Amygdala (tissue), 56 donors: Measurements from ENCODE around the gene ABCC4.
A peak's percentile ranks its signal among the peaks of the same experiment; 100 is the strongest.

ENCODE experiments used
- DNase-seq, 56 donors: peaks; one replicate each; lab custom pipeline; 2025; lab: John Stamatoyannopoulos, UW

Gene ABCC4

DNA sequence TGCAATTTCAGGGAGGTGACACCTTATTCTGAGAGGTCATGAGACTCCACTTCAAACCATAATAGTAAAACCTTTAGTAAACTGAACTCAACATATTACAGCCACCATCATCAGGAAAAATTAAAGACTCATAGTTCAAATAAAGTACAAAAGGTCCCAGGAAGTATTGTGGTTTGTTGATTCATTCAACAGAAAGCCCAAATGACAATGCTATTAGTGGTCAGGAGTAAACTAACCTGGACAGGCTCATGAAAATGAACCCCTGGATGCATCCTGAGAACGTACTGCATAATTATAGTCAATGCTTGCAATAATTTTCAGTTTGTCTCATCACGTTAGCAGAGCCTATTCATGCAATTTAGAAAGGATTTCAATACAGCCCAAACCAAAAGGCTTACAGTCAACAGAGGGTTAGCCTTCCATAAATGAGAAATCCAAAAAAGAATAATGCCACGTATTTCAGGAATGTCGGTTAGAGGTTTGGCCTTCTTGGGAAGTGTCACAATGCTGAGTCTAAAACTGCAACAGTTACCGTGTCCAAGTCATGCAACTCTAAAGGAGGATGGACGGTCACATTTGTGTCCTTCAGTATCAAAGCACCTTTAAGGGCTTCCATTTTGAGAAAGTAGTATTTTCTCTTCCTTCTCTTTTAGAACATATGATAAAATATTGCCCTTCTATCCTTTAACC is 280.8 kb downstream of the ABCC4 start:
- no peak for DNase-seq

DNA sequence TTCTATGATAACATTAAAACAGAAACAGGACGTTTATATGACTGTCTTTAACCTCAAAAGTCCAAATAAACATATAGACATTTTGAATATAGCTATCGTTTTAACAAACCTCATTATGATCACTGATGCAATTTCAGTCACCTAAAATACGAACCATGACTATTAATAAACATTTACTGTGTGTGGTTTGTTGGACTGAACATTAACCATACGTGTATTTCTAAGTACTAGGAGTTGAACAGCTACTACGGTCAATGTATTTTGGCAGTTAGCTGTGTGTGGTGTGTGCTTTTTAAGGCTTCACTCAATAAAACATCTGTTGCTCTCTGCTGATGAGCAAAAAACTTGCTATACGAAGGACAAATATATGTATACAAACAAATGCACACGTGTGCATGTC is 281.4 kb downstream of the ABCC4 start:
- DNase-seq, result no peak

DNA sequence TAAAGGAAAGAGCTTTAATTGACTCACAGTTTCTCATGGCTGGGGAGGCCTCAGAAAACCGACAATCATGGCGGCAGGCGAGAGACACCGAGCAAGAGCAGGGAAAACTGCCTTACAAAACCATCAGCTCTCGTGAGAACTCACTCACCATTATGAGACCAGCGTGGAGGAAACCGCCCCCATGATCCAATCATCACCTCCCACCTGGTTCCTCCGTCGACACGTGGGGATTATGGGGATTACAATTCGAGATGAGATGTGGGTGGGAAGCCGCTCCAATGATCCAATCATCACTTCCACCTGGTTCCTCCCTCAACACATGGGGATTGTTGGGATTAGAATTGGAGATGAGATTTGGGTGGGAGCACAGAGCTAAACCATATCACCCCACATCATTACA is 293.9 kb downstream of the ABCC4 start:
- no peak for DNase-seq

DNA sequence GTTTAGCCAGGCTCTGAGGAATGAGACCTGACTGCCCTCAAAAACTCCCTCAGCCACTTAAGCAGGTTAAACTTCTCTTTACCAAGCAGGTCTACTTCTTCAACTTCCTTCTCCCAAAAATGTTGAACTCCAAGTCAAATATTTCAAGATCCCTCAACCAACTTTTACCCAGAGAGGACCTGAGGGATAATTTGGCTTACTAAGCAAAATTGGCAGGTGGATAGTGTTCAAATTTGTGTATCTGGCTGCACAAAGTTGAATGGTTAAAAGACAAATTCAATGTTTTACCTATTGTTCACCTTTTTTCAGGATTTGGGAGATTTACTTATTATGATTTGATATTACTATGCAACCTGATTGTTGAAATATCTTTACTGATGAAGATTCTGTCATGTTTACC is 296.0 kb downstream of the ABCC4 start:
- DNase-seq, result no peak

DNA sequence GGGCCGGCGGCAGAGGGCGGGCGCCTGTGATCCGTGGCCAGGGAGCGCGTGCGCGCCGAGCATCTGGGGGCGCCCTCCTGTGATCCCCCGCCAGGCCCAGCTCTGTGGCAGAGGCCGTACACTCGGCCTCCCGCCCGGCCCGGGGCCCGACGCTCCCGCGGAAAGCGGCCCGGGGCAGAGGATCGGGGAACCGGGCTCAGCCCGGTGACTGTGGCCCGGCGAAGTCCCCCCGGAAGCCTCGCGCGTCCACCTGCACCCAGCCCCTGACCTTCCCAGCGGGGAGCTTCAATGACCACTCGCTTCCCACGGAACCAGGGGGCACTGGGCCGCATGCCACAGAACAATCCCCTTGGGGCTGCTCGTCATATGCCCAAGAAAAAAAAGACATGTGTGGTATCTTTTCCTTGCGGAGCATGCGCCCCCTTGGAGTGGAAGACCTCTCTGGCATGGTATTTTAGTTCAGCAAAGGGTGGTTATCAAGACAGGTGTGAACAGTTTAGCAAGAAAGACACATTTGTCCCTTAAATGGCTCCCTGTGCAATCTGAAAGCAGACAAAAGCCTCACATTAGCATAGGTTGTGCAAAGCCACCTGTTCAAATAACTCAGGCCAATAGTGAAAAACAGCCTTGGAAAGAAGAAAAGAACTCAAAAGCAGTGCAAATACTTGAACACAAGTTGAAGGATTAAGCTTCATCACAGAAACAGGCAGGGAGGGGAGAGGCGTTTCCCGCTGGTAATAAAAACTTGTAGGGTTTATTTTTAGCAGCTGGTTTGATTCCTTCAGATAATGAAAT is 298.0 kb downstream of the ABCC4 start:
- DNase-seq, result peak in 2 of 56 donors; percentile 12 to 23

DNA sequence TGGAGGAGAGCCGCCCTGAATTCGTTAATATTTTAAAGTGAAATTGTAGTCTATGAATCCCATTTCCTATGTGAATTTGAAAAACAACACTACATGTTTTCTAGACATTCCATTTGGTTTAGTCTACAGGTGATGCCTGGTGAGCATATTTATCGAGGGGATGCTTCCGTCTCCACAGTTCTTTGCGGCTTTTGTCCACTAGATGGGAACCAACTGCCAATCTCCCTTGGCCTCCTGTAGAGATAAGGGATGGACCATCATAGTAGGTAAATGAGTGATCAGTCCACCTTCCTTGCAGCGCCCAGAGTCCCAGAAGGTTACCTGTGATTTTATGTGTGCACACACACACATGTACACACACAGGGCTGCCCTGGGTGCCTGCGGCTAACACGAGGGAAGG is 299.1 kb downstream of the ABCC4 start:
- DNase-seq, result no peak

DNA sequence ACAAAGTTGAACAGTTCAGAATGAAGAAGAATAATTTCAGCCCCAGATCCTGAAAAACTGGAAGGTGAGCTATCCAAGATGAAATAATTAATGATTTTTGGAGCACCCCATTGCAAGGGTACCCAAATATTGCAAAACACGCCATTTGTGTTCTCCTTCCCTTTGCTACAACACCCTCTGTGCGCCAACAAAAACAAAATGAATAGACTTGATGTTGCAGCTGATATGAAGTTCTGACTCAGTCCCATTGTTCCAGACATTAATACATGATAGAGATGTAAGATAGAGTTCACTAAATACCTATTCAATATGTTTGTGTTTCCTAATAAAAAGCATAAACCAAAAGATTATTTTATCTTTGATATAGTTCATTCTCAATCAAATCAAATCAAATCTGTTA is 301.4 kb downstream of the ABCC4 start:
- DNase-seq, result no peak

DNA sequence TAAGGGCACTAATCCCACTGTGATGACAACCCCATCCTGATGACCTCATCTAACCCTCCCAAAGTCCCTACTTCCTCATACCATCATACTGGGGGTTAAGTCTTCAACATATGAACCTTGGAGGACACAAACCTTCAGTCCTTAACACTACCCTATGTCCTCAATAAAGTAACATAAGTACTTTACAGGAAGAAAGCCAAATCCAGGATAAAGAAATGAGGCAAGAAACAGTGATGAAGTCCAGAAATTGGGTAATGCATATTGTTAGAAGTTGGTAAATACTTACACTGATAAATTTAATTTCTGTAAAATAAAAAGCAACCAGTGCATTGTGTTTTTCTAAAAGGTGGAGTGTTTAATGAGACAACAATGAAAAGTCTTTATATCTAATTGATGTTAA is 304.1 kb downstream of the ABCC4 start:
- DNase-seq, result no peak

DNA sequence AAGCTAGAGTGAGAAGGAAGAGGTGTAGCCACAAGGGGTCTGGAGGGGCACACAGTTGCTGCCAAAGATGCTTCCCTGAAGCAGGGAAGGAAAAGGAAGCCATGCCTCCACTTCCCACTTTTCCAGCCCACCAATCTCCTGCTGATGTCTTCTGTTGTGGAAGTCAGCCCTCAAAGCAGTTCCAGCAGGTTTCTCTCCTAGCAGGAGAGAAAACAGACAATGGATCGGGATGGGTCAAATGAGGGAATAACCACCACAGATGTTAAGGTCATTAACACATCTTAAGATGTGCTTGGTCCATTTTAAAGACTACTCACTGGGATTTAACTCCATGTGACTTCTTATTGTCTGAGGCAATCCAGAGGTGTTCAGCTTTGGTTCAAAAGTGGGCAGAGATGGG is 304.8 kb downstream of the ABCC4 start:
- no peak for DNase-seq

DNA sequence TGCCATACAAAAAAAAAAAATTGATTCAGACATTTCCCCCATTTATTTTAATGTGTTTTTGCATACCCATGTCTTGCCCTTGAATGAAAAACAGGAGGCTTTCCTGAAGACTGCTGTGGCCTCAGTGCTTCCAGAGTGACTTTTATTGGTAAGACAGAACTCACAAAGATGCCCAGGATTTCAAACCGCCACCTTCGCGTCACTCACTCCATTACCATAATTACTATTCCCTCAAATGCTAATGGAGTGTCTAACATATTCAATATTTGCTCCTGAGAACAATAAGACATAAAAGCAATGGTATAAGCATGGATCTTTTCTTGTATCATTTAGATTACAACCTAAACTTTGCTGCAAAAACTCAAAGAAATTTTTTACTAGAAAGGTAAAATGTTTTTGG is 306.7 kb downstream of the ABCC4 start:
- no peak for DNase-seq

DNA sequence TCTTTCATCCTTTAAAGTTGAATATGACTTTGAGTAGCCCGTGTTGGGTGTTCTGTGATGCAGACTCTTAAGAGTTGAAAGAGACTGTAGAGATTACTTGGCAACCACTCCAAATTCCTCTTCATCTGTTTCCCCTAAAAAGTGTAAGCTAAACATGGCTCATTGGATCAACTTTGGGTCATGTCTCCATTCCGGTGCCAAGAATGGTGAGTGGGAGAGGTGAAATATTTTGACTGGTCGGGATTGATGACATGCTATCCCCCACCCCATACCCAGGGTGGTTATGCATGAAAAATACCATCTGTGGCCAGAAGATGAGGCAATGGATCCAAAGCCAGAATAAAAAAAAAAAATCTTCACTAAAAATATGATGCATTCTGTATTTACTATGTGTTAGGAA is 307.6 kb downstream of the ABCC4 start:
- DNase-seq, result no peak

DNA sequence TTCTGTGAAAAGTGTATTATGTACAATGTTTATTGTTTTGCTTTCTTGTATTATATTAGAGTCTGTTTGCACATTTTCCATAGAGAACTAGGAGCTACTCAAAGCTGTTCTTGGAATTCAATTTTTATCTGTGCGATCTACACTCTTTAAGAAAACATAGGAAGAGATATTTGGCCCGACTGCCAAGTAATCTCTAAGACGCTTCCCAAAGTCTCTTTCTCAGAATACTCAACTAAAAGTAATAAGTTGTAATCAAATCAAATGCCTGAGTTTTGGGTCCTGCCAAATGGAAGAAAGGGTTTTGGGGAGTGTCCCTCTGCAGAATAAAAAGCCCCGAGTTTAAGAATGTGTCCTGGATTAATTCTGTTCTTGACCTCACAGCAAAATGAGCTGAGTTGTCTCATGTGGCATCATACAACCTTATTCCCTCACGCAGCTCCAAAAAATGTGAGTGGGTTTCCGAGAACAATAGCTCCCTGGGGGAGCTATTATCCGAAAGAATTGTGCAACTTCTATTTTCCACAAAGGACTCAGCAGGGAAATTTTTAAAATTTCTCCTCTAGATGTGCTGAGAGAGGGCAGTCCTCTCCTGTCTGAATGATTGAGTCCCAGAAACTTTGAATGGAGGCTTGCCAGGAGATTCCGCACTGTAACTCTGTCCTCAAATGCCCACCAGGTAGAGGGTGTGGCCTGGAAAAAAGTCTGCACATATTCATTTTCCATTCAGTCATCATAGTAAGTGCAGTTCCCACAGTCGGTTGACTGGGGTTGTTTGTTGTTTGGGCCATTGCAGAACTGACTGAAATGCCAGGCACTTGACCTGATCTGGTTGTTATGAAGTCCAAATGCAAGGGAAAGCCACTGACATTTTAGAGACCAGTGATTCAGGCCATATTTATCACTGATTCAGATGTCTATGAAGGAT is 309.0 kb downstream of the ABCC4 start:
- DNase-seq, result no peak

DNA sequence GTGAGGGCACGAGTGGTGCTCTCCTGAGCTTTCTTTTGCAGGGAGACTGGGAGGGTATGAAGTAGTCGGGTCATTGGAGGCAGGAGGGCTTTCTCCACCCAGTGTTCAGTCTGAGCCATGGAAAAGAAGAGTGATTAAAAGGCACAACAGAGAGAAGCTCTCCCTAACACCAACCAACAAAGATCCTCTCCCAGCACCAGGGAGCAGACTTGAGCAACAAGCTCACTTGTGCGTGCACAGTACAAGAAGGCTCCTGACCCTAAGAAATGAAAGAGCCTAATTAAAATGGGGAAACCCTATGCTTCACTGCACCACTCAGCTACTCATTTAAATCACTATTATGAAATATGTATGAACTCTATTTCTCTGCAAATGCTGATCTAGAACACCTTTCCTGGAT is 312.6 kb downstream of the ABCC4 start:
- no peak for DNase-seq

DNA sequence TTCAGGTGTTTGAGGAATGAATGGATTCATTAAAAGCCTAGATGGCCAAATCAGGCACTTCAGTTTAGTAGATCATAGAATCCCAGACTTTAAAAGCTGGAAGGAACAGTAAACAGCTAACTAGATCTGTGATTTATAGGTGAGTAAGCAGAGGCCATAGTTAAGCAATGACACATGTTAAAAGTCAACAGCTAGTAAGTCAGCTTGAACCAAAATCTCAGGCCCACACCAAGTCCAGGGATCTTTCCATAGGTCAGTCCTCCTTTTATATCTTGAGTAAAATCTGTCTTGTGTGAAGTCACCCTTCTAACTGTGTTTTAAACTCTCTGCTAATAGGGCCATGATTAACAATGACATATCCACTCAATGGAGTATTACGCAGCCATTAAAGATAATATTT is 313.4 kb downstream of the ABCC4 start:
- DNase-seq, result no peak

DNA sequence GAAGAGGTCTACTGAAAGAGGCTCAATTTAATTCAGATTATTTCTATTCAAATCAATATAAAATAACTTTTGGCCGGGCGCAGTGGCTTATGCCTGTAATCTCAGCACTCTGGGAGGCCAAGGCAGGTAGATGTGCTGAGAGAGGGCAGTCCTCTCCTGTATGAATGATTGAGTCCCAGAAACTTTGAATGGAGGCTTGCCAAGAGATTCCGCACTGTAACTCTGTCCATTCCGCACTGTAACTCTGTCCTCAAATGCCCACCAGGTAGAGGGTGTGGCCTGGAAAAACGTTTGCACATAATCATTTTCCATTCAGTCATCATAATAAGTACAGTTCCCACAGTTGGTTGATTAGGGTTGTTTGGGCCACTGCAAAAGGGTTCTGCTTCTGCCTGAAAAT is 314.2 kb downstream of the ABCC4 start:
- no peak for DNase-seq

DNA sequence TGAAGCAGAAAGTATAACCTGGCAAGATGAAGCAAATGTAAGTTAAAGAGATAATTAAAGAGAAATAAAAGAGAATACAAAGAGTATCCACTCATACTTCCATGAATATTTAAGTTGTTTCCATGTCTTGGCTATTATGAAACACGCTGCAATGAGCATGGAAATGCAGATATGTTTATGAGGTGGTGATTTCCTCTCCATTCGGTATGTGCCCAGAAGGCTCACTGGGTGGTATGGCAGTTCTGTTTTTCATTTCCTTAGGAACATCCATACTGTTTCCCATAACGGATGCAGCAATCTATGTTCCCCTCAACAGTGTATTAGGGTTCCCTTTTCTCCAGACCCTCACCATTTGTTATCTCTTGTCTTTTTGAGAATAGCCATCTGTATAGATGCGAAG is 316.3 kb downstream of the ABCC4 start:
- no peak for DNase-seq

DNA sequence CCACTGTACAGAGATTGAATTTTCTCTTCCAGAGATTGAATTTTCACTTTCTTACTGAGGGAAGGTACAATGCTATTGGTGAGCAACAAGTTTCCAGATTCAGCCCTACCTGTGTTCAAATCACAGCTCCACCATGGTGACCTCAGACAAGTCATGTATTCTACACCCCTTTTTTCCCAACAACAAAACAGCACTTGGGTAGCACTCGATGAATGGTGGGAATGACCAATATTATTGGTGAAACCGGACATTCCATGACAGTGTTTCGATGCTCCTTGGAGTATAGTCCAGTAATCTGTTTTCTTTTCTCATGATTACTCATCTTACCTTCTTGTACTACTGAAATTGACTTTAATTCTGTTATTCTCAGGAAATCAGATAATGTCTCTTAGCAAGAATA is 322.7 kb downstream of the ABCC4 start:
- DNase-seq, result no peak

DNA sequence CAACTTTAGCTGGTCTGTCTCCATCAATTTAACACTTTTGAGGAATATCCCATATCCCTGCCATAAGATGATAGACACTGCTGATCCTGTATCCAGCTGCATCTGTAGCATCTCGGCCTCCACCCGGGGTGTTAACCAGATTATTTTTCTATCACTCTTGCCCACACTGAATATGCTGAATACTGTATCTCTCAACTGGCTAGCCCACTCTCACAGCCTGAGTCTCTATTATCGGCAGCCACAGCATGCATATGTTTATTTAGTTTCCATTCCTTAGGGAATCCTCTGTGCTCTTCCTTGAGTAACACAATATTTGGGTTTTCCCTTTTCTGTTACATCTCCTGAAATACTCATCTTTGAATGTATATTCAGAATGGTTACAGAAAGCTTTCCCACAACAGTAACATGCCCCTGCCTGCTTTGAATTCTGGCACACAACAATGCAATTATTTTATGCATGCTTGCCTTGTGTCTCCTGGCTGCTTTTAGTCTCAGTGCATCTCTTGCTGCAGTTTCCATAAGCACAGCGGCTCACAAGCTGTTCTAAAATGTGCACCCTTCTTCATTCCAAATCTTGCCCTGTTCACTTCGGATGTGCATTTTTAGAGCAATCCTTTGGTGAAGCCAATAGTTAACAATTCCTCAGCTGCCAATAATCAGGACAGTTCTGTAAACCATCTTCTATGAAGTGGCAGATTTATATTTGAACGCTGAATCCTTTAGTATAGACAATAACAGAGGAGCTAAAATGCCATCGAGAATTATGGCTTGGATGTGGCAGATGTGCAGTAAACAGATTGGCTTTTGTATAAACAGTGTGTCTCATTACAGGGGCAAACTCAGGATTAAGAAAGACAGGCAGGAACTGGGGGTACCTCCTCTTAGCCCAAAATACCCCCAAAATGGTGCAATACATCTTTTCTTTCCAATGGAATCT is 327.0 kb downstream of the ABCC4 start:
- DNase-seq, result no peak

DNA sequence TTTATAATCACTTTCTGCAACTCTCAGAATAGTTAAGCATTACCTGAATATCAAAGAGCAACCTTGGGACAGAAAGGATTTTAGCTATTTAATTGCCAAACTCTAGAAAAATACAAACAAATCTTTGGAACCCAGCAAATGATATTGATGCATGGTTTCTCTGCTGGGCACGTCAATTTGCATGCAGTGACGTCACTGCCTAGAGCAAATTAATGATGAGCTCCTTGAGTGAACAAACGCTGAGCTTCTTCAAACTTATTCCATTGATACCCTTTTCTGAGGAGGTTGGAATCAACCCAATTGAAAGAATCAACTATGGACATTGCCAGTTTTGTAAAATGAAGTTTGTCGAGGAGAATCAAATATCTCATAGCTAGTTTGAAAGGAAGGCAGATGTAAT is 329.0 kb downstream of the ABCC4 start:
- DNase-seq, result no peak
